NCI-H82 treated with DMSO at 0.1 percent for 48 hours (cell line): ENCODE results near the gene TTC8.
"Not testable (repeated sequence)": the region's sequence is repeated elsewhere in the genome, so short reads cannot be mapped to it uniquely, and the experiment has no call there.

ENCODE experiments used
- DNase-seq: peaks from one replicate; lab custom pipeline; 2025; ENCODE audit not compliant: unreplicated experiment; lab: John Stamatoyannopoulos, UW

TTC8 gene

DNA sequence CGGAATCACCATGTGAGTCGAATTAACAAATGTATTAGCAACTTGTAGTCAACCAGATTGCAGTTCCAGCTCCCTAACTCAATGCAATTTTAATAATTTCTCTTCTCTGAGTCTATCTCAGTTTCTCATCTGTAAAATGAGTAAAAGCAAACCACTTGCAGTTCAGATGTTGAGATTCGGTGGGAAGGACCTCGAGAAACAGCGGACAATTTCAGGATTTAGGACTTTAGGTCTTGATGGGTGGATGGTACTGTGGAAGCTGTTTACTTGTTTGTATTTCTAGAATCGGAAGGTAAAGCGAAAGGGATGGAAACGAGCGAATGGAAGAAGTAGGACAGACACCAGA, 510 bp upstream of the TTC8 start:
- DNase-seq = no peak

DNA sequence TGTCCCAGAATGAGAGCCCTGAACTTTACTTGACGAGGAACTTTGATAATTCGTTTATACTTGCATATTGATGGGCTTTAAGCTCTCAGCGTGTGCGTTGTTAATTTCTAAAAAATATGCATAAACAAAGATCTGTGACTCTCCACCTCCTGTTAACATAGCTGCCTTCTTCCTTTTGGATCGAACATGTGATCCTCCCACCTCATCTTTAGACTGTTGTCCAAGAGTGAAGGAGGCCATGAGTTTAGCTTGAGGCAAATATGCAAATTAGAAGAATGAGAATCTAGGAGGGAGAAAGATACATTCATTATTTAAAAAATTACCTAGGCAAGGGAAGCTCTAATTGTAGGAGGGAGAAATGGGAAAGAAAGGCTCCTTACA, 617 bp downstream of the TTC8 start:
- no peak for DNase-seq

- DNase-seq = no peak
Measured at GRCh38 chr14:88825503-88825902, 1.1 kb downstream of the TTC8 start.

- DNase-seq = peak; percentile 64
Measured at GRCh38 chr14:88829188-88829587, 4.7 kb downstream of the TTC8 start.

DNA sequence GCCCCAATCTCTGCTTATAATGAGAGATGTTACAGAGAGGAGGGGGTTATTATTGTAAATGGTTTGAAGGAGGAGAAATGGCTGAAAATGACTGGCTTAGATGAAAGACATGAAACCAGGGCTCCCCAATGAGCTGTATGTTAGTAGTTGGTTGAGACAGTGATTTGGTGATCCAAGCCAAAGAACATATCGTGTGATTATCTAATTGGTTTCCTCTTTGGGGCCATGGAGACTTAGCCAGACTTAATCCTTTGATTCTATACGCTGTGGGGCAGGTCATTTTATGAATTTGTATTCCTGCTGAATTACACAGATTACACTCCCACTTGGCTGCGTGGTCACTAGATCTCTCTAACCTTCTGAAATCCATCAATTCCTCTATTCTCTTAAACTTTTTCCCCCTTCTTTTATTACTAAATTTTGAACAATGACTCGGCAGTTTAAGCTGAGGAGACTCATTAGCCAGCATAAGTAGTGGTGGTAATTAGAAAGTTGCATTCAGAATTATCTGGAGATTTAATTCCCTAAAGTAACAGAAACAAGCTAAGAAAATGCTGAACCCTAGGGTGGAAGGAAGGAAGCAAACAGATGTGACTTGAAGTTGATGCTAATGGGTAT, 5.3 kb downstream of the TTC8 start:
- peak; percentile 90 for DNase-seq

DNA sequence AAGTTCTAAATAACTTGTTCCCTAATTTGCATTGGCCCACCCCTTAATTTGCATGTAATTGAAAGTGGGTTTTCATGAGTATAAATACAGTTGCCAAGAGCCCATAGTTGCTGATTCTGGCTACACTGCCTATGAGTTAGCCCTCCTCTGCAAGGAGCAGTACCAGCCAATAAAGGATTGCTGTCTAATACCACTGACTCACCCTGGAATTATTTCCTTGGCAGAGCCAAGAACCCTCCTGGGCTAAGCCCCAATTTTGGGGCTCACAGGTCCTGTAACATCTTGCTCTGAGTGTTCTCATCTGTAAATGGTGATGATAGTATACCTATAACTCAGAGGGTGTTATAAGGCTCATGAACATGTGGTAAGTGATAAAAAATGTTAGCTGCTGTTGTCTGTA, 6.8 kb downstream of the TTC8 start:
- DNase-seq = no peak

- no peak for DNase-seq
Measured at GRCh38 chr14:88834883-88835431, 10.5 kb downstream of the TTC8 start.

DNA sequence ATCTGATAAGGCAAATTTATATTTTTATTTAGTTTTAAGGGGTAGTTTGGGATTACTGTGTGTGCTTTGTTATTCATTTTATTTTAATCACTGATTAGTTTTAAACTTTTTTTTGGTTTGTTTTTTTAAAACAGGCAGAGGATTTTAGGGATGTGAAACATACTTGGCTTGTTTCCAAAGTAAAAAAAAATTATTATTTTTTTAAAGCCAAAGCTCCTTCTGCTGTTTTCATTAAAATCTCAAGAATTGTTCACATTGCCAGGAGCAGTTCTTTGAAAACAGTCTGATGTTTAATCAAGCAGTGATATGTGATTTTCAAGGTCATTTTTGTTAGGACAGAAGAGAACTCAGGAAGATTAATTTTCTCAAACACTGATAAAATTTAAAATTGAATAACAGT, 11.2 kb downstream of the TTC8 start:
- no peak for DNase-seq

DNA sequence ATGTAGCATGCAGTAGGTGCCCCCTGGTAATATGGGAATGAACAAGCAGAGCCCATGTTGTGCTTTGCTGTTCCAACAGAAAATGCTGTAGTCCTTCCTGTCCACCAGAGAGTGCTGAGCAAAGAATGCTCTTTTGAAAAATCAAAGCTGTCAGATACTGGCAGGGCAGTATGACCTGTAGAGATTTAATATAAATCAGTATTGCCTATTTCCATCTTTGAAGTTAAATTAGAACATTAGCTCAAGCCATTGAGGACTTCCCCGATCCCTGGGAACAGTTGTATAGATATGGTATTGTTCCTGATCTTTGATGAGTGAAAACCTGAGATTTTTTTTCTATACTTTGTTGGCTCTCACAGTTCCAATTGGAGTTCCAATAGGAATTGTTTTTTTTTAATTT, 13.0 kb downstream of the TTC8 start:
- no peak for DNase-seq

DNA sequence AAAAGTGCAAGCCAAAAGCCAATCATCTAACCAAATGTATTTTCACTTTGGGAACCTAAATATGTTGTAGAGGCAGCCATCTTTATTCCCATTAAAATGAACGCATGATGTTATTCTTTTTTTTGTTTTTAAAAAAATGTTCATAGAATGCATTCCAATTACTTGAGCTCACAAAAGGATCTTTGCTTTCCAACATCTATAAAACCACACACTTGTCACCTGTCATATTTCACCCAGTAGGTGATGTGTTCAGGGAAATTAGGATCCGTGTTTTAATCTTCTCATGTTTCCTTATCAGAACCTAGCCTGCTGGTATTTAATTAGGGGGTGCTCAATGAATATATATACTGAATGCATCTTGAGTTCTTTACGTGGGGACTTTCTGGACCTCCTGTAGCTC, 13.6 kb downstream of the TTC8 start:
- no peak for DNase-seq

DNA sequence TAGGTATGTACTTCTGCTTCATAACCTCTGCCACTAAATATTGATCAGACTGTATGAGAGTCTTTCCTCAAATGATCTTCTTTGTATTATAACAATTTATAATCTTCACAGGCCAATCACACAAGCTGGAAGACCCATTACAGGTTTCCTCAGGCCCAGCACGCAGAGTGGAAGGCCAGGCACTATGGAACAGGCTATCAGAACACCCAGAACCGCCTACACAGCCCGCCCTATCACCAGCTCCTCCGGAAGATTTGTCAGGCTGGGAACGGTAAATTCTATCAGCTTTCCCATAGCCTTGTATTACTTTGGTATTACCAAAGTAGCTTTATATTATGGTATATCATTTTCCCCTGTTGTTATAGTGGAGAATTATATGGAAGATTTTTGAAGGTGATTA, 16.5 kb downstream of the TTC8 start:
- DNase-seq = no peak

GRCh38 chr14:88841741-88842140, 17.3 kb downstream of the TTC8 start:
- DNase-seq = no peak

DNA sequence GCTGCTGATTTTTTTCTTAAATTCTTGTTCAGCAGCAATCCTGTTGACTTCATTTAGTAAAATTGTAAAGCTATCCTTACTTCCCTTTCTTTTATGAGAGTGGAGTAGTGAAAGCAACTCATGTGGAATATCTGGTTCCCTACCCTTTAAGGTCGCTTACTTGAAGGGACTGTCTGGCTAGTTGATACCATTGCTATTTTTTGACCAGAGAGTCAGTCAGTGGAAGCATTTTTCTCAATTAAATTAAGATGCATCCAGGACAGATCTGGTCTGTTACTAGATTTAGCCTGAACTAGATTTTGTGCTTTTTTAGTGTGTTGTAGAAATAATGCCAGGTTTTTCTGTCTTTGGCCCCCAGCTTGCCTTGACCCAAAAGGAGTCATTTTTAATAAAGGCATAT, 18.0 kb downstream of the TTC8 start:
- no peak for DNase-seq

GRCh38 chr14:88844980-88845491, 20.6 kb downstream of the TTC8 start:
- DNase-seq = no peak

DNA sequence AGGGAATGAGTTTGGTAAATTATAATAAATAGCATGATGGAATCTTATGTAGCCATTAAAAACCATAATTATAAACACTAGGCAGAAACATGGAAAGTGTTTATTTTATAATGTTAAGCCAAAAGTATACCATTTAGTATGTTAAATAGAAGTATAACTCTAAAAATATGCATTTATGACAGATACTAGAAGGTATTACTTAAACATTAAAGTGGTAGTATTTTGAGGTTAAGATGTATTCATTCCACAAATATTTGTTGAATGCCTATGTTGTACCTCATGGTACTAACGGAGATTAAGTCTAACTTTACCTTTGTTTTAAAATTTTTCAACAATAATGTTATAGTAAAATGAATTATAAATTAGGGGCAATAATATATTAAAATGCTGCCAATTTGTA, 24.1 kb downstream of the TTC8 start:
- DNase-seq = no peak

- no peak for DNase-seq
Measured at GRCh38 chr14:88849716-88850115, 25.3 kb downstream of the TTC8 start.

DNA sequence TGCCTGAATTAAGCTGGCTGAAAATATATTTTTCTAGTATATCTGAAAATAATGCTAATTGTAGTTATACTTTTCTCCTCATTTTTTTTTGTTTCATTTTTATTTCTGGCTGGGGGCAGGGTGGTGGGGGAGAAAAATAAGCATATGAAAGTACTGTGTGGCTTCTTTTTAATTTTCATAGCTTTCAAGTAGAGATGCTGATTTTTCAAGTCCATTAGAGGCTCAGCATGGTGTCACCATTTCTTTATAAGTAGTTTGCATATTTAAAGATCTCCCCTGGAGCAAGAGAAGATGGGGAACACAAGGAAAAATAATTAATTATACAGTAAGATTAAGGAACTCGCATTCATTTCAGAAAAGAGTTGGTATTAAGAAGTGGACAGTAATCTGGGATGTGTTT, 27.1 kb downstream of the TTC8 start:
- no peak for DNase-seq

GRCh38 chr14:88852632-88853031, 28.2 kb downstream of the TTC8 start:
- DNase-seq = no peak

DNA sequence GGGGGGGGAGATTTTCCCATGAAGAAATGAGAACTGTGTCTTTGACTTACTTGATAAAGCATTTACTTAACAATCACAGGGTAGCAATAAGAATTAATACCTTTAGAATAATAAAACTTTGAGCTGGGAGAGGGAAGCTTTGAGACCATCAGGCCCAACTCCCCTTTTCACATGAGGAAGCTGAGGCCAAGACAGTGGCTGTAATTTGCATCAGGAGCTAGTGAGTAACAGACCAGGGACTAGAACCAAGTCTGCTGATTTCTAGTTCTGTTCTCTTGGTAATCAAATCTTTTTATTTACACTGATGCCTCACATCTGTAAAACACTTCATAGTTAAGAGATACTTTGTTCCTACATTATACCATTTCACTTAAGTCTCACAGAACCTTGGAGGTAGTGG, 28.7 kb downstream of the TTC8 start:
- no peak for DNase-seq

GRCh38 chr14:88856786-88857366, 32.4 kb downstream of the TTC8 start:
- peak; percentile 84 for DNase-seq

- DNase-seq = not testable (repeated sequence)
Measured at GRCh38 chr14:88857861-88858260, 33.4 kb downstream of the TTC8 start.

DNA sequence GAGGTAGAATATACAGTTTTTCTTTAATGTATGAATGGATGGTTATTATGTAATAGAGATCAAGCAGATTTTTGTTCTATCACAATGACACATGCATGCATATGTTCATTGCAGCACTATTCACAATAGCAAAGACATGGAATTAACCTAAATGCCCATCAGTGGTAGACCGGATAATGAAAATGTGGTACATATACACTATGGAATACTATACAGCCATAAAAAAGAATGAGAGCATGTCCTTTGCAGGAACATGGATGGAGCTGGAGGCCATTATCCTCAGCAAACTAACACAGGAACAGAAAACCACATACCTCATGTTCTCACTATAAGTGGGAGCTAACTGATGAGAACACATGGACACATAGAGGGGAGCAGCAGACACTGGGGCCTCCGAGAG, 34.7 kb downstream of the TTC8 start:
- not testable (repeated sequence) for DNase-seq

DNA sequence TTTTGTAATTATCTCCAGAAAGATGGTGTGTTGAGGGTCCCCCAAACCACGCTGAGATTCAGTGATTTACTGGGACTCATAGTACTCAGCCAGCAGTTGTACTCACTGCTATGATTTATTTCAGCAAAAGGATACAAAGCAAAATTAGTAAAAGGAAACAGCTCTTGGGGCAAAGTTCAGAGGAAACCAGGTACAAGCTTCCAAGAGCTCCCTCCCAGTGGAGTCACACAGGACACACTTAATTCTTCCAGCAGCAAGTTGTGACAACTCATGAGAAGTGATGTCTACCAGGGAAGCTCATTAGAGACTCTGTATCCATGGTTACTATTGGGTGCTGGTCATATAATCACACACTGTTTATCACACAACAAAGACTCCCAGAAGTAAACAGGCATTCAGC, 38.7 kb downstream of the TTC8 start:
- DNase-seq = no peak
